Prostate gland (tissue), 2 donors: ENCODE results near the gene ZCCHC8. TPM values are rescaled to one million over a fixed set of nuclear protein-coding genes. Genes with fewer than 3 reads are reported as not detected.
A peak's percentile ranks its signal among the peaks of the same experiment; 100 is the strongest.

ENCODE experiments used
- DNase-seq: peaks from one replicate; pipeline ENCODE4 v3.0.0-alpha.2; 2019; ENCODE audit warnings: low spot score
- H3K27ac ChIP-seq, 2 donors: fragments of 200-600 bp; sonication (generic); 2 replicates each; pipeline ENCODE4 v1.5.1; 2017 to 2019
- H3K27me3 ChIP-seq: fragments of 200-600 bp; sonication (generic); replicated peaks from 2 replicates; pipeline ENCODE4 v1.5.1; 2019; ENCODE audit not compliant: insufficient read depth
- H3K36me3 ChIP-seq, 2 donors: fragments of 200-600 bp; sonication (generic); 1 replicate in 1 of 2; 2 replicates in 1 of 2; pipeline versions ENCODE4 v1.5.1 to v1.8.1; 2017 to 2019
- H3K4me1 ChIP-seq: fragments of 200-600 bp; sonication (generic); replicated peaks from 2 replicates; pipeline ENCODE4 v1.5.1; 2019
- H3K4me3 ChIP-seq, 2 donors: fragments of 200-600 bp; sonication (generic); 2 replicates each; pipeline ENCODE4 v1.5.1; 2017 to 2019
- H3K9me3 ChIP-seq: fragments of 200-600 bp; sonication (generic); 2 replicates; pipeline ENCODE4 v1.5.1; 2017
- POLR2A ChIP-seq: fragments of 450-650 bp; IDR thresholded peaks from one replicate; pipeline ENCODE4 v1.6.1; 2016; ENCODE audit warnings: antibody characterized with exemption, mild to moderate bottlenecking
- POLR2AphosphoS5 ChIP-seq: sonication (generic); formaldehyde crosslinking; IDR thresholded peaks from one replicate; pipeline ENCODE4 v1.6.1; 2017; ENCODE audit warnings: antibody characterized with exemption
- WGBS: methylation state at CpG from one replicate; pipeline ENCODE4 v1.1.5; 2018; 5-methylcytosine and 5-hydroxymethylcytosine counted together
- intact Hi-C: fragments of 100-400 bp; cut with DNase I; formaldehyde crosslinking; loops from one replicate; pipeline ENCODE4 v1.14.2; 2022
- total RNA-seq, 2 donors: library from RNA; depleted of rRNA; stranded (reverse); fragments of >200 nt; gene quantifications; one replicate each; pipeline ENCODE4 v1.1.0, GENCODE V29; 2016
- TF ChIP-seq, protein P1 (sequence below), 4 experiments: fragments of 200-600 bp in 2 of 4; fragments of 450-650 bp in 2 of 4; sonication (generic) in 2 of 4; IDR thresholded peaks; 1 replicate in 3 of 4; 2 replicates in 1 of 4; pipeline ENCODE4 v1.5.1; 2016 to 2019; ENCODE audit warnings: antibody characterized with exemption in 4 of 4, mild to moderate bottlenecking in 2 of 4, moderate library complexity in 2 of 4

ZCCHC8 gene
- total RNA-seq, 2 donors from 2014 or later, result 17.3 to 20.1 TPM

DNA sequence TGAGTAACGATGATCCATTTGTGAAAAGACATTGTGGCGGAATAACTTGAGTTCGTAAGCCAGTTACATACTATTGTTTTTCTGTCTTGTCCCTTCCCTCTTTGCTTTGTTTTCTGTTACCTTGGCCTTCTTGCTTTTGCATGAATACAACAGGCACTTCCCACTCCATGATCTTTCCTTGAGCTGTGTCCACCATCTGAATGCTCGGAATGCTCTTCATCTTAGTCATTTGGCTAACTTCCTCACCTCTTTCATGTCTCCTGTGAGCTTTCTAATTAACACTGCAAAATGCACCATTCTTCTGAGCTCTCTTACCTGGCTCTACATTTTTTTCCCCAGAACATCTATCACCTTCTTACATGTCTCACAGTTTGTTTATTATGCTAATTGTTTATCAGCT, 36.3 kb upstream of the ZCCHC8 start:
- Histone ChIP-seq H3K4me1 (no peaks in the 10 kb centered on the region), H3K4me3 (no peak overlapping the region), H3K27me3 (no peaks in the 10 kb centered on the region), H3K36me3 (no peaks in the 10 kb centered on the region), H3K27ac (no peak overlapping the region), H3K9me3 (no peaks in the 10 kb centered on the region)
- WGBS, result 97% methylated on average over 4 of the region's 4 CpGs
- intact Hi-C loops, result no loop called here
- DNase-seq, result no peak
- no peak for TF ChIP-seq POLR2AphosphoS5

GRCh38 chr12:122533856-122534255, 33.1 kb upstream of the ZCCHC8 start:
- WGBS, result 96% methylated on average over 2 of the region's 2 CpGs
- no peaks in the 10 kb centered on the region for H3K36me3 ChIP-seq
- no peak for DNase-seq
- no peaks in the 10 kb centered on the region for H3K9me3 ChIP-seq
- H3K4me3 ChIP-seq, result no peak overlapping the region
- intact Hi-C loops, result no loop called here
- no peak overlapping the region for H3K27ac ChIP-seq
- H3K4me1 ChIP-seq, result no peaks in the 10 kb centered on the region
- no peaks in the 10 kb centered on the region for H3K27me3 ChIP-seq
- TF ChIP-seq, protein P1, sequence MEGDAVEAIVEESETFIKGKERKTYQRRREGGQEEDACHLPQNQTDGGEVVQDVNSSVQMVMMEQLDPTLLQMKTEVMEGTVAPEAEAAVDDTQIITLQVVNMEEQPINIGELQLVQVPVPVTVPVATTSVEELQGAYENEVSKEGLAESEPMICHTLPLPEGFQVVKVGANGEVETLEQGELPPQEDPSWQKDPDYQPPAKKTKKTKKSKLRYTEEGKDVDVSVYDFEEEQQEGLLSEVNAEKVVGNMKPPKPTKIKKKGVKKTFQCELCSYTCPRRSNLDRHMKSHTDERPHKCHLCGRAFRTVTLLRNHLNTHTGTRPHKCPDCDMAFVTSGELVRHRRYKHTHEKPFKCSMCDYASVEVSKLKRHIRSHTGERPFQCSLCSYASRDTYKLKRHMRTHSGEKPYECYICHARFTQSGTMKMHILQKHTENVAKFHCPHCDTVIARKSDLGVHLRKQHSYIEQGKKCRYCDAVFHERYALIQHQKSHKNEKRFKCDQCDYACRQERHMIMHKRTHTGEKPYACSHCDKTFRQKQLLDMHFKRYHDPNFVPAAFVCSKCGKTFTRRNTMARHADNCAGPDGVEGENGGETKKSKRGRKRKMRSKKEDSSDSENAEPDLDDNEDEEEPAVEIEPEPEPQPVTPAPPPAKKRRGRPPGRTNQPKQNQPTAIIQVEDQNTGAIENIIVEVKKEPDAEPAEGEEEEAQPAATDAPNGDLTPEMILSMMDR (IDR thresholded peaks at IDR 0.05), result no peak
- no peak for TF ChIP-seq POLR2AphosphoS5

DNA sequence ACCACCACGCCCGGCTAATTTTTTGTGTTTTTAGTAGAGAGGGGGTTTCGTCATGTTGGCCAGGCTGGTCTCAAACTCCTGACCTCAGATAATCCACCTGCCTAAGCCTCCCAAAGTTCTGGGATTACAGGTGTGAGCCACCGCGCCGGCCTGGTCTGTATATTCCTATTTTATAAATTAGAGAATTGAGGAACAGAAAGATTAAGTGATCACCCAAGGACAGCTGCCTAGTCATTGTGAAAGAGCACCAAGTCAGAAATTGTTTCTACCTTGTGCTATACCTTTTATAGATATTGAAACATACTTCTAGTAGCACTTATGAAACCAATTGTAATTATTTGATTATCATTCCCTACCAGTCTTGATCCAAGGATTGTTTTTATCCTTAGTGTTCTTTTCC, 28.3 kb upstream of the ZCCHC8 start:
- 98% methylated on average over 6 of the region's 6 CpGs for WGBS
- Histone ChIP-seq H3K27me3 (no peaks in the 10 kb centered on the region), H3K27ac (no peak overlapping the region), H3K9me3 (no peaks in the 10 kb centered on the region), H3K4me3 (no peak overlapping the region), H3K4me1 (no peaks in the 10 kb centered on the region), H3K36me3 (no peaks in the 10 kb centered on the region)
- intact Hi-C loops, result no loop called here
- TF ChIP-seq, protein P1 (IDR thresholded peaks at IDR 0.05), result no peak
- no peak for TF ChIP-seq POLR2A
- TF ChIP-seq POLR2AphosphoS5, result no peak
- DNase-seq, result no peak

GRCh38 chr12:122528582-122528981, 27.9 kb upstream of the ZCCHC8 start:
- Histone ChIP-seq H3K4me3 (no peak overlapping the region), H3K4me1 (no peaks in the 10 kb centered on the region), H3K27ac (no peak overlapping the region), H3K36me3 (no peaks in the 10 kb centered on the region), H3K27me3 (no peaks in the 10 kb centered on the region), H3K9me3 (no peaks in the 10 kb centered on the region)
- DNase-seq, result no peak
- no peak for TF ChIP-seq POLR2AphosphoS5
- TF ChIP-seq, protein P1 (IDR thresholded peaks at IDR 0.05), result no peak
- no peak for TF ChIP-seq POLR2A
- WGBS, result 96% methylated on average over 7 of the region's 7 CpGs
- intact Hi-C loops, result no loop called here

- H3K36me3 ChIP-seq, result no peaks in the 10 kb centered on the region
Observed at GRCh38 chr12:122527478-122527944, 26.8 kb upstream of the ZCCHC8 start.

More at GRCh38 chr12:122527478-122527944, 26.8 kb upstream of the ZCCHC8 start:
- no peak for DNase-seq
- no peaks in the 10 kb centered on the region for H3K27me3 ChIP-seq
- intact Hi-C loops, result loop anchor here (2.0 kb wide), 1 partner anchor 27 kb away; the partner anchor contains the start of gene ZCCHC8
- TF ChIP-seq POLR2AphosphoS5 (no peak), POLR2A (no peak)
- TF ChIP-seq, protein P1 (IDR thresholded peaks at IDR 0.05), result no peak
- peak overlapping the region; percentile 45 to 66 for H3K4me3 ChIP-seq
- H3K27ac ChIP-seq, result peak overlapping the region; percentile 70 to 99
- under 1% methylated on average over 21 of the region's 21 CpGs for WGBS
- H3K9me3 ChIP-seq, result no peaks in the 10 kb centered on the region
- H3K4me1 ChIP-seq, result no peaks in the 10 kb centered on the region
